BE2C (cell line): ENCODE measurements around the gene COL9A3.
A peak's percentile ranks its signal among the peaks of the same experiment; 100 is the strongest.

ENCODE experiments used
- DNase-seq: peaks from one replicate; pipeline ENCODE4 v3.0.0-alpha.2; 2020
- H3K27me3 ChIP-seq: fragments of 250-450 bp; sonication (Bioruptor Pico); 2 replicates; pipeline ENCODE4 v1.5.1; 2020; ENCODE audit warnings: mild to moderate bottlenecking
- H3K36me3 ChIP-seq: fragments of 250-450 bp; sonication (Bioruptor Pico); 2 replicates; pipeline ENCODE4 v1.5.1; 2020; ENCODE audit warnings: mild to moderate bottlenecking
- H3K4me1 ChIP-seq: fragments of 250-450 bp; sonication (Bioruptor Pico); 2 replicates; pipeline ENCODE4 v1.5.1; 2020
- H3K4me3 ChIP-seq: 2 replicates; pipeline ENCODE4 v1.5.1; 2011; ENCODE audit warnings: low read depth, low read length
- H3K9me3 ChIP-seq: fragments of 250-450 bp; sonication (Bioruptor Pico); 2 replicates; pipeline ENCODE4 v1.5.1; 2020
- TF ChIP-seq, protein P1 (sequence below): IDR thresholded peaks from 2 replicates; pipeline ENCODE4 v1.5.1; 2012; ENCODE audit warnings: mild to moderate bottlenecking, low read depth, low read length

The COL9A3 gene

DNA sequence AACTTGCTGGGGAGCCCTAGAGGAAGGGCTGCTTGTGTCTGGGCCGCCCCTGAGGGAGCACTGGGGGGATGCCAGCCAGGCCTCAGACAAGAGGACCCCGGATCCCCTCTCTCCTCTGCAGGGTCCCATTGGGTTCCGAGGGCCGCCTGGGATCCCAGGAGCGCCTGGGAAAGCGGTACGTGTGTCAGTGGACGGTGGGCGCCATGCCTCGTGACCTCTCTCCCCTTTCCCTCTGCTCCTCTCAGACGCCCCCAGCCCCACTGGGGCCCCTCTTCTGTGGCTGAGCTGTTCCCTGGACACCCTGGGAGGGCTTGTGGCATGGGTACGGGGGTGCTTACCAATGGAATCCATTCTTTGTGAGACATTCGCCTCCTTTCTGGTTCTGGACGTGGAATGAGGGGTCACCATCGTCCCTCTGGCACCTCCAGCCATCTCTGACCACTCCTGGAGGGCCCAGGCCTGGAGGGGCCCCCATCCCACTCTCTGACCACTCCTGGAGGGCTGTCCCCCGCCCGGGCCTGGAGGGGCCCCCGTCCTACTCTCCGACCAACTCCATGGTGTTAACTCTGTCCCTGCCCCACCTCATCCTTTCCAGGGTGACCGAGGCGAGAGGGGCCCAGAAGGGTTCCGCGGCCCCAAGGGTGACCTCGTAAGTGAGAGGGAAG lies 9.9 kb downstream of the COL9A3 start:
- no peaks in the 10 kb centered on the region for H3K9me3 ChIP-seq
- H3K4me1 ChIP-seq, result peaks cover 10% of the 10 kb centered on the region
- no peaks in the 10 kb centered on the region for H3K36me3 ChIP-seq
- no peaks in the 10 kb centered on the region for H3K27me3 ChIP-seq
- H3K4me3 ChIP-seq, result no peak overlapping the region
- TF ChIP-seq, protein P1, sequence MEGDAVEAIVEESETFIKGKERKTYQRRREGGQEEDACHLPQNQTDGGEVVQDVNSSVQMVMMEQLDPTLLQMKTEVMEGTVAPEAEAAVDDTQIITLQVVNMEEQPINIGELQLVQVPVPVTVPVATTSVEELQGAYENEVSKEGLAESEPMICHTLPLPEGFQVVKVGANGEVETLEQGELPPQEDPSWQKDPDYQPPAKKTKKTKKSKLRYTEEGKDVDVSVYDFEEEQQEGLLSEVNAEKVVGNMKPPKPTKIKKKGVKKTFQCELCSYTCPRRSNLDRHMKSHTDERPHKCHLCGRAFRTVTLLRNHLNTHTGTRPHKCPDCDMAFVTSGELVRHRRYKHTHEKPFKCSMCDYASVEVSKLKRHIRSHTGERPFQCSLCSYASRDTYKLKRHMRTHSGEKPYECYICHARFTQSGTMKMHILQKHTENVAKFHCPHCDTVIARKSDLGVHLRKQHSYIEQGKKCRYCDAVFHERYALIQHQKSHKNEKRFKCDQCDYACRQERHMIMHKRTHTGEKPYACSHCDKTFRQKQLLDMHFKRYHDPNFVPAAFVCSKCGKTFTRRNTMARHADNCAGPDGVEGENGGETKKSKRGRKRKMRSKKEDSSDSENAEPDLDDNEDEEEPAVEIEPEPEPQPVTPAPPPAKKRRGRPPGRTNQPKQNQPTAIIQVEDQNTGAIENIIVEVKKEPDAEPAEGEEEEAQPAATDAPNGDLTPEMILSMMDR, result no peak
- no peak for DNase-seq

DNA sequence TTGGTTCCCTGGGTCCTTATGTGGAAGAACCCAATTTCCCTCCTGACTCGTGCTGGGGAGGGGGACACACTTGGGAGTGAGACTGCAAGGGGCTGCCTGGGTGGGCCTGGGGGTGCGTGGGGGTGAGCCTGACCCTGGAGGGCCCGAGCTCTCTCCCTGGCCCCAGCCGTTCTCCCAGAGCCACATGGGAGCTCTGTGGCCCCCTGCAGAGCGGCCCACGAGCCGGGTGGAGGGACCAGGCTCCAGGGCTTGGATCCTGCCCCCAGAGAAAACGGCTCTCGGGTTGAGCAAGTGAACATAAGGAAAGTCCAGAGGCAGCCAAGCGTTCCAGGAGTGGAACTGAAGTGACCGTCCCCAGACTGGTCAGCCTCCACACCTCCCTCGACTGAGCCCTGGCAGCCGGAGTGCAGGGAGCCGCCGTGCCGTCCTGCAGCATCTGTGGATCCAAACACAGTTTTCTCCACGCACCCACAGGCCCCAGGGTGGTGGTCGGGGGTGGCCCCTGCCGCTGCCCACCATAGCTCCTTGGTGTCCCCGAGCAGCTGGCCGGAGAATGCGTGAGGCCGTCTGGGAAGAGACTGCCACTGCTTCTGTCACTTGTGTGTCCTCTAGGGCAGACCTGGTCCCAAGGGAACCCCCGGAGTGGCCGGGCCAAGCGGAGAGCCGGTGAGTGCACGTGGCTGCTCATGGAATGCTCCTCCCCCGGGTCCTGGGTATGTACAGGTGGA lies 10.6 kb downstream of the COL9A3 start:
- Histone ChIP-seq H3K4me3 (no peak overlapping the region), H3K36me3 (no peaks in the 10 kb centered on the region), H3K9me3 (no peaks in the 10 kb centered on the region), H3K27me3 (no peaks in the 10 kb centered on the region), H3K4me1 (peaks cover 15% of the 10 kb centered on the region)
- TF ChIP-seq, protein P1, result no peak
- peak; percentile 61 for DNase-seq

DNA sequence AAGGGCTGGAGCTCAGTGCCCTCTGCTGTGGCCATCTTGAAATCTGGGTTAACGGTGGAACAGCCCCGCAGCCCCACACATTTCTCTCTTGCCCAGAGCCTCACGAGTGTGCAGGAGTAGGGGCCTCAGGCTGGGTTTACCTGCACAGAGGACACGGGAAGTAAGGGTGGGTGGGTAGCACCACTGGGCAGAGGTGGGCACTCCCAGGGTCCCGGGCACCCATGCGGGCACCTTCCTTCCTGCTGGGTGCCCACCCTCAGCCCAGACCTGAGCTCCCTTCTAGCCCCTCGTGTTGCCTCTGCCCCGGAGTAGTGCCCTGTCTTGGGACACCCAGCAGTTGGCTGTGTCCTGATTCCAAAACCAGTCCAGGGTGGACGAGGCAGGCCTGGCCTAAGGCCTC lies 11.2 kb downstream of the COL9A3 start:
- H3K4me3 ChIP-seq, result no peak overlapping the region
- H3K9me3 ChIP-seq, result no peaks in the 10 kb centered on the region
- no peak for DNase-seq
- H3K27me3 ChIP-seq, result no peaks in the 10 kb centered on the region
- TF ChIP-seq, protein P1, result no peak
- peaks cover 20% of the 10 kb centered on the region for H3K4me1 ChIP-seq
- H3K36me3 ChIP-seq, result no peaks in the 10 kb centered on the region

DNA sequence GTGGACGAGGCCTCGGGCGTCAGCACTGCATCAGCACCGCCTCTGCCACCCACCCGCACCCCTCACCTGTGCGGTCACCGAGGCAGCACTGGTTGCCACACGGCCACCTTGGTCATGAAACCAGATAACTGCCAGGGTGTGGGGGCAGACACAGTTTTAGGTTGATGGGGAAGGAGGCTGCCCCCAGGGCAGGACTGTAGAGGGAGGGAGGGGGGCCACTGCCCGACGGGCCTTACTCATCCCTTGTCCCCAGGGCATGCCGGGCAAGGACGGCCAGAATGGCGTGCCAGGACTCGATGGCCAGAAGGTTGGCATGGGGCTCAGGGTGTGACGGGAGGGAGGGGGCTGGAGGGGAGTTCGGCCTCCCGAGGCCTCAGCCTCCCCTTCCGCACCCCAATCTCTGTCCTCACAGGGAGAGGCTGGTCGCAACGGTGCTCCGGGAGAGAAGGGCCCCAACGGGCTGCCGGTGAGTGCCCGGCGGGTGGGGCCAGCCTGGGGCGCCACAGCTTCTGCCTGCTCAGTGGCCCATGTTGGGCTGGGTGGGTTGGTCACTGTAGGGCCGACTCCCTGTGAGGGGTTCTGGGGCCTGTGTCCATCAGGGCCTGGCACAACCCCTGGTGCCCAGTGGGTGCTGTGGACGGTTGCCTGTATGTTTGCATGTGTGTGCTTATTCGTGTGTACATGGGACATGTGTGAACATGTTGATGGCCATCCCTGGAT lies 11.8 kb downstream of the COL9A3 start:
- H3K4me1 ChIP-seq, result peaks cover 20% of the 10 kb centered on the region

DNA sequence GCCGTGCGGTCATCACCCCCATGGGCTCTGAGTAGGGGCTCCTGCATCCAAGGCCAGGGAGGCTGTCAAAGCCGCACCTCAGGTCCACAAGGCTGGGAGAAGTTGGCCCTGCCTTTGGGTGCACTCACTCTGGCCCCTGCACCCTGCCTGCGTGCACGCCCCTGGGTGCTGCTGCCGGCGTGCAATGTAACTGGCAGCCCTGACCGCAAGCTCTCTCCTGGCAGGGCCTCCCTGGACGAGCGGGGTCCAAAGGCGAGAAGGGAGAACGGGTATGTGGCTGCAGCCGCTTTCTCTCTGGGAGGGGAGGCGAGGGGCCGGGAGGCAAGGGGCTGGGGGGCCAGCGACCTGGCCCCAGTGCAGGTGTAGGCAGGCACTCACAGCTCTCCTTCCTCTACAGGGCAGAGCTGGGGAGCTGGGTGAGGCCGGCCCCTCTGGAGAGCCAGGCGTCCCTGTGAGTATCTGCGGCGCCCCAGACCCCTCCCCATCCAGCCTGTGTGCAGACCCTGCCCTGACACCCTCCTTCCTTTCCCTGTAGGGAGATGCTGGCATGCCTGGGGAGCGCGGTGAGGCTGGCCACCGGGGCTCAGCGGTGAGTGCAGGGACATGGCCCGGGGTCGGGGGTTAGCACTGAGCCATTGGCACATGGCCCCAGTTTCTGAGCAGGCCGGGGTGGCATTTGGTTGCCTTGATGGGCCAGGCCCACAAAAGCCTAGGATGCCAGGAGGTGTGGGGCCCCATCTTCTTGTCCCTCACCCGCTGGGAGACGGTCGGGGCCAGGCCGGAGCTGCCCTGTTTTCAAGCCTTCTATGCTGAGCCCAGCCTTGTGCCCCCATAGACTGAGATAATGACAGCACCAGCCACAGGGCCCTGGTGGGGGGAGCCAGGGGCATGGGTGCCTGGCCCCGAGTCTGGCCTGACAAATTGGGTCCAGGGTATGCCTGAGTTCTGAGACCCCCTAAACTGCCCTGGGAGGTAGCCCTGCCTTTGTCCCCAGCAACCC lies 12.7 kb downstream of the COL9A3 start:
- DNase-seq, result no peak
- Histone ChIP-seq H3K4me3 (no peak overlapping the region), H3K27me3 (no peaks in the 10 kb centered on the region), H3K9me3 (no peaks in the 10 kb centered on the region), H3K4me1 (peaks cover 17% of the 10 kb centered on the region), H3K36me3 (no peaks in the 10 kb centered on the region)
- TF ChIP-seq, protein P1, result no peak

More for the DNA sequence above, 11.8 kb downstream of the COL9A3 start:
- DNase-seq, result peak; percentile 11
- H3K36me3 ChIP-seq, result no peaks in the 10 kb centered on the region
- TF ChIP-seq, protein P1, result no peak
- no peak overlapping the region for H3K4me3 ChIP-seq
- H3K27me3 ChIP-seq, result no peaks in the 10 kb centered on the region
- no peaks in the 10 kb centered on the region for H3K9me3 ChIP-seq
